ENCODE measurements around the gene RIMBP2. TPM values are rescaled to one million over a fixed set of nuclear protein-coding genes. Genes with fewer than 3 reads are reported as not detected.

Gene RIMBP2
- total and polyA plus RNA-seq, 9 donors = 1.1 to 16.2 (median 3.5) TPM

DNA sequence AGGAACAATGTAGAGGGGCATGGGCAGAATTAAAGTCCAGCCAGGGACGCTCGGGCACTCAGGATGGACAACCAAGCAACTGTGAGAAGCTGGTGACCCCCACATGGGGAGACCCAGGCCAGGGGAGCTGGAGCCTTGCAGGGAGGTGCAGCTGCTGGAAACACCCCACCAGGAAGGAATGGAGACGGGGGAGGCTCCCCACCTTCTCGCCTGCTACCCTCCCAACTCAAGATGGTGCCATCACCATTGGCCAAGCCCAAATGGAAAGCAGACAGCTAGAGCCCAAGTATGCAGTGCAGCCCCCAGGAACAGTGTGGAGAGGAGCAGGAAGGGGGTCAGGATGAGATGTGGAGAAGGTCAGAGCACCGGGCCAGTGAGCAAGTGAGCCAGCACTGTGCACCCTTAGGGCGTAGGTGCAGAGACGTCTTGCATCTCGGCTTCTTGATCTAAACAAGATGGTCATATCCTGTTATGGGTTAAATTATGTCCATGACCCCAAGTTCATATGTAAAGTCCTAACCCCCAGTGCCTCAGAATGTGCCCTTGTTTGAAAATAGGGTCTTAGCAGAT lies 159.5 kb downstream of the RIMBP2 start:
- no peaks in the 10 kb centered on the region for H3K27me3 ChIP-seq
- no peaks in the 10 kb centered on the region for H3K9me3 ChIP-seq
- intact Hi-C loops (cut with DNase I) = no loop called here
- TF ChIP-seq EP300 (IDR thresholded peaks at IDR 0.05) = no peak
- TF ChIP-seq CTCF (IDR thresholded peaks at IDR 0.05) = no peak
- TF ChIP-seq POLR2A (IDR thresholded peaks at IDR 0.05) = no peak
- WGBS, 3 donors = 85 to 87% (median 86%) methylated on average over 8 of the region's 8 CpGs
- no peak overlapping the region for H3K4me3 ChIP-seq
- DNase-seq = no peak
- H3K27ac ChIP-seq = no peak overlapping the region
- H3K36me3 ChIP-seq = no peaks in the 10 kb centered on the region
- no peaks in the 10 kb centered on the region for H3K4me1 ChIP-seq (ENCODE audit: insufficient read depth)

- intact Hi-C loops (cut with DNase I) = no loop called here
- Histone ChIP-seq H3K27ac (no peak overlapping the region), H3K4me1 (ENCODE audit: insufficient read depth) (no peaks in the 10 kb centered on the region), H3K27me3 (no peaks in the 10 kb centered on the region), H3K36me3 (no peaks in the 10 kb centered on the region), H3K4me3 (no peak overlapping the region), H3K9me3 (no peaks in the 10 kb centered on the region)
- no peak for DNase-seq
- 28 to 39% (median 35%) methylated on average over 20 of the region's 20 CpGs for WGBS, 3 donors
- no peak for TF ChIP-seq EP300 (IDR thresholded peaks at IDR 0.05)
These were observed 160.2 kb downstream of the RIMBP2 start for GRCh38 chr12:130555628-130556485.

DNA sequence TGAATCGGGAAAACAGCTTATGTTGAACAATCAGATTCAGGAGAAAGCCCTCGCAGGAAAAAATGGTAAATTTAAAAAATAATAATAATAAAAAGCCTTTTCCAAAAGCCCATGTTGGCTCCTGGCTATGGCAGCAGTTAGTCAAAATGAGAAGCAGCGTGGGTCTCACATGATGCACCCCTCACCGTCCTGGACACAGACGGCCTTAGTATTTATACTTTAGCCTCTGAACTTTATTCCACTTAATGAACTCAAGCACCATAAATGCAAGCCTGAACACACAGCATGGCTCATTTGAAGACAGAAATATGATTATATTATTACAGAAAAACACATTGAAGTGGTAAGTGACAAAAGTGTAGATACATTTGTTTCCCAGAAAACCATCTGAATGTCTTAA lies 160.9 kb downstream of the RIMBP2 start:
- H3K27ac ChIP-seq = no peak overlapping the region

DNA sequence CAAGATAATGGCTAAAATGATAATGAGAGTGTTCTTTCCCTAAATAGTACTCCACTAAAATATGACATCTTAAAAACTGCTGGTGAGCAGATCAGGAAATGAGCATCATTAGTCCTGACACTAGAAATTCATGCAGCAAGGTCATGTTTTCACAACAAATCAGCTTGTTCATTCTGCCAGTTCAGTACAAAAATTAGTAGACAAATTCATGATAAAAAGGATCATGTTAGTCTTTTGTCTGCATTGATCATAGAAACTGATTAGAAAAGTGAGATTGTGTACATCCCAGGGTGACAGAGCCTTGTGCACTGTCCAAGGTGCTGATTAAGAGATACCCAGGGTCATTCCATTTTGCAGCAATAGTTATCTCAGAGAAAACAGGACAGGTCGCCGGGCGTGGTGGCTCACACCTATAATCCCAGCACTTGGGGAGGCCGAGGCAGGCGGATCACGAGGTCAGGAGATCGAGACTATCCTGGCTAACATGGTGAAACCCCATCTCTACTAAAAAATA lies 163.6 kb downstream of the RIMBP2 start:
- H3K27me3 ChIP-seq = no peaks in the 10 kb centered on the region
- no peak overlapping the region for H3K4me3 ChIP-seq
- H3K9me3 ChIP-seq = no peaks in the 10 kb centered on the region
- no peak for DNase-seq
- H3K36me3 ChIP-seq = no peaks in the 10 kb centered on the region
- WGBS, 3 donors = 76 to 79% (median 77%) methylated on average over 7 of the region's 7 CpGs
- TF ChIP-seq POLR2A (IDR thresholded peaks at IDR 0.05) (no peak), EP300 (IDR thresholded peaks at IDR 0.05) (no peak), CTCF (IDR thresholded peaks at IDR 0.05) (no peak)
- intact Hi-C loops (cut with DNase I) = no loop called here
- no peak overlapping the region for H3K27ac ChIP-seq
- H3K4me1 ChIP-seq (ENCODE audit: insufficient read depth) = no peaks in the 10 kb centered on the region

More for the DNA sequence above, 160.9 kb downstream of the RIMBP2 start:
- Histone ChIP-seq H3K27me3 (no peaks in the 10 kb centered on the region), H3K36me3 (no peaks in the 10 kb centered on the region), H3K9me3 (no peaks in the 10 kb centered on the region), H3K4me3 (no peak overlapping the region), H3K4me1 (ENCODE audit: insufficient read depth) (no peaks in the 10 kb centered on the region)
- WGBS, 3 donors = 29 to 73% (median 51%) methylated on average over 5 of the region's 5 CpGs
- no peak for TF ChIP-seq POLR2A (IDR thresholded peaks at IDR 0.05)
- TF ChIP-seq CTCF (IDR thresholded peaks at IDR 0.05) = no peak
- no peak for TF ChIP-seq EP300 (IDR thresholded peaks at IDR 0.05)
- DNase-seq = no peak
- intact Hi-C loops (cut with DNase I) = no loop called here

- Histone ChIP-seq H3K27ac (no peak overlapping the region), H3K9me3 (no peaks in the 10 kb centered on the region), H3K36me3 (no peaks in the 10 kb centered on the region), H3K4me3 (no peak overlapping the region), H3K27me3 (no peaks in the 10 kb centered on the region), H3K4me1 (ENCODE audit: insufficient read depth) (no peaks in the 10 kb centered on the region)
- intact Hi-C loops (cut with DNase I) = no loop called here
- DNase-seq = no peak
- TF ChIP-seq CTCF (IDR thresholded peaks at IDR 0.05) (no peak), POLR2A (IDR thresholded peaks at IDR 0.05) (no peak), EP300 (IDR thresholded peaks at IDR 0.05) (no peak)
- 76 to 79% (median 76%) methylated on average over 3 of the region's 3 CpGs for WGBS, 3 donors
These were observed 166.7 kb downstream of the RIMBP2 start for GRCh38 chr12:130549361-130549760.
